GM12891 (cell line): ENCODE measurements around the gene PEX11A.

Experiments
- DNase-seq: peaks from one replicate; pipeline ENCODE4 v3.0.0; 2011; ENCODE audit warnings: low spot score; ENCODE audit not compliant: insufficient read length
- FAIRE-seq: peaks from 2 replicates; lab custom pipeline; 2011; peaks lifted over from hg19 to GRCh38; lab: Jason Lieb, UNC
- PAX5 ChIP-seq: IDR thresholded peaks from 2 replicates; pipeline ENCODE4 v1.6.1; 2011; ENCODE audit warnings: low read length, moderate library complexity, mild to moderate bottlenecking; ENCODE audit not compliant: insufficient read depth, severe bottlenecking
- POLR2A ChIP-seq: IDR thresholded peaks from 2 replicates; pipeline ENCODE4 v1.6.1; 2011; ENCODE audit warnings: low read depth, low read length, control low read depth
- POLR2AphosphoS5 ChIP-seq: IDR thresholded peaks from 2 replicates; pipeline ENCODE4 v1.6.1; 2011; ENCODE audit warnings: low read depth, low read length, control low read depth
- POU2F2 ChIP-seq: IDR thresholded peaks from 2 replicates; pipeline ENCODE4 v1.6.1; 2011; ENCODE audit warnings: low read depth, mild to moderate bottlenecking, control low read depth, low read length, moderate library complexity
- SPI1 ChIP-seq: IDR thresholded peaks from 2 replicates; pipeline ENCODE4 v1.6.1; 2011; ENCODE audit warnings: low read depth, low read length, control low read depth
- TAF1 ChIP-seq: IDR thresholded peaks from 2 replicates; pipeline ENCODE4 v1.6.1; 2011; ENCODE audit warnings: low read depth, low read length, control low read depth

Gene PEX11A

GRCh38 chr15:89677381-89677780 is 13.2 kb downstream of the PEX11A start:
- DNase-seq, result no peak
- TF ChIP-seq POLR2A, result no peak
- no peak for TF ChIP-seq SPI1
- no peak for TF ChIP-seq POLR2AphosphoS5
- no peak for TF ChIP-seq PAX5
- TF ChIP-seq POU2F2, result no peak
- no peak for TF ChIP-seq TAF1
- no peak for FAIRE-seq

GRCh38 chr15:89675606-89676005 is 14.9 kb downstream of the PEX11A start:
- FAIRE-seq (no peak), DNase-seq (no peak)
- TF ChIP-seq PAX5 (no peak), POU2F2 (no peak), POLR2AphosphoS5 (no peak), SPI1 (peak; percentile 50), TAF1 (no peak)

GRCh38 chr15:89674526-89674925 is 16.0 kb downstream of the PEX11A start:
- TF ChIP-seq POLR2A, result no peak
- TF ChIP-seq PAX5, result no peak
- TF ChIP-seq SPI1, result no peak
- no peak for TF ChIP-seq POLR2AphosphoS5
- TF ChIP-seq POU2F2, result no peak
- no peak for TF ChIP-seq TAF1
- FAIRE-seq (no peak), DNase-seq (no peak)

GRCh38 chr15:89673165-89673512 is 17.4 kb downstream of the PEX11A start:
- FAIRE-seq (no peak), DNase-seq (no peak)
- TF ChIP-seq POLR2AphosphoS5 (no peak), POLR2A (no peak), TAF1 (no peak), SPI1 (no peak), PAX5 (no peak), POU2F2 (no peak)

- DNase-seq, result no peak
- no peak for TF ChIP-seq POLR2A
- no peak for TF ChIP-seq POLR2AphosphoS5
- TF ChIP-seq POU2F2, result no peak
- TF ChIP-seq TAF1, result no peak
- no peak for TF ChIP-seq SPI1
- TF ChIP-seq PAX5, result no peak
- peak; percentile 9 for FAIRE-seq
Measured at GRCh38 chr15:89672221-89673164, 18.1 kb downstream of the PEX11A start.

- TF ChIP-seq PAX5, result no peak
- TF ChIP-seq POU2F2, result no peak
- no peak for TF ChIP-seq TAF1
- TF ChIP-seq POLR2A, result no peak
- TF ChIP-seq POLR2AphosphoS5, result no peak
- no peak for TF ChIP-seq SPI1
Measured at GRCh38 chr15:89671687-89672086, 18.9 kb downstream of the PEX11A start.

GRCh38 chr15:89670971-89671560 is 19.5 kb downstream of the PEX11A start:
- DNase-seq, result no peak
- FAIRE-seq, result no peak
- TF ChIP-seq POLR2AphosphoS5, result no peak
- TF ChIP-seq POU2F2, result no peak
- TF ChIP-seq SPI1, result no peak
- TF ChIP-seq POLR2A, result no peak
- TF ChIP-seq PAX5, result no peak
- TF ChIP-seq TAF1, result no peak

More at GRCh38 chr15:89671687-89672086, 18.9 kb downstream of the PEX11A start:
- no peak for FAIRE-seq
- DNase-seq, result no peak

GRCh38 chr15:89669941-89670340 is 20.6 kb downstream of the PEX11A start:
- TF ChIP-seq POLR2A (no peak), POLR2AphosphoS5 (no peak), TAF1 (no peak), PAX5 (no peak), SPI1 (no peak), POU2F2 (no peak)
- DNase-seq (no peak), FAIRE-seq (no peak)

GRCh38 chr15:89669309-89669865 is 21.2 kb downstream of the PEX11A start:
- DNase-seq (no peak), FAIRE-seq (no peak)
- TF ChIP-seq POLR2AphosphoS5 (no peak), TAF1 (no peak), PAX5 (no peak), SPI1 (no peak), POLR2A (no peak), POU2F2 (no peak)
